ENCODE data around the gene ALG6.

Gene ALG6

GRCh38 chr1:63325279-63325985 is 42.0 kb upstream of the ALG6 start:
- no peak for DNase-seq (ENCODE audit: low read depth)
- no peak overlapping the region for H3K4me3 ChIP-seq (ENCODE audit: low read depth, low read length)
- TF ChIP-seq, protein P1, sequence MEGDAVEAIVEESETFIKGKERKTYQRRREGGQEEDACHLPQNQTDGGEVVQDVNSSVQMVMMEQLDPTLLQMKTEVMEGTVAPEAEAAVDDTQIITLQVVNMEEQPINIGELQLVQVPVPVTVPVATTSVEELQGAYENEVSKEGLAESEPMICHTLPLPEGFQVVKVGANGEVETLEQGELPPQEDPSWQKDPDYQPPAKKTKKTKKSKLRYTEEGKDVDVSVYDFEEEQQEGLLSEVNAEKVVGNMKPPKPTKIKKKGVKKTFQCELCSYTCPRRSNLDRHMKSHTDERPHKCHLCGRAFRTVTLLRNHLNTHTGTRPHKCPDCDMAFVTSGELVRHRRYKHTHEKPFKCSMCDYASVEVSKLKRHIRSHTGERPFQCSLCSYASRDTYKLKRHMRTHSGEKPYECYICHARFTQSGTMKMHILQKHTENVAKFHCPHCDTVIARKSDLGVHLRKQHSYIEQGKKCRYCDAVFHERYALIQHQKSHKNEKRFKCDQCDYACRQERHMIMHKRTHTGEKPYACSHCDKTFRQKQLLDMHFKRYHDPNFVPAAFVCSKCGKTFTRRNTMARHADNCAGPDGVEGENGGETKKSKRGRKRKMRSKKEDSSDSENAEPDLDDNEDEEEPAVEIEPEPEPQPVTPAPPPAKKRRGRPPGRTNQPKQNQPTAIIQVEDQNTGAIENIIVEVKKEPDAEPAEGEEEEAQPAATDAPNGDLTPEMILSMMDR (IDR thresholded peaks at IDR 0.05; ENCODE audit: low read depth, low read length, missing control alignments): no peak

- TF ChIP-seq, protein P1 (IDR thresholded peaks at IDR 0.05; ENCODE audit: low read depth, low read length, missing control alignments): no peak
- no peak for DNase-seq (ENCODE audit: low read depth)
- H3K4me3 ChIP-seq (ENCODE audit: low read depth, low read length): no peak overlapping the region
Measured at GRCh38 chr1:63326106-63326472, 41.3 kb upstream of the ALG6 start.

GRCh38 chr1:63326473-63327380 is 40.7 kb upstream of the ALG6 start:
- TF ChIP-seq, protein P1 (IDR thresholded peaks at IDR 0.05; ENCODE audit: low read depth, low read length, missing control alignments): no peak
- no peak overlapping the region for H3K4me3 ChIP-seq (ENCODE audit: low read depth, low read length)
- DNase-seq (ENCODE audit: low read depth): no peak

DNA sequence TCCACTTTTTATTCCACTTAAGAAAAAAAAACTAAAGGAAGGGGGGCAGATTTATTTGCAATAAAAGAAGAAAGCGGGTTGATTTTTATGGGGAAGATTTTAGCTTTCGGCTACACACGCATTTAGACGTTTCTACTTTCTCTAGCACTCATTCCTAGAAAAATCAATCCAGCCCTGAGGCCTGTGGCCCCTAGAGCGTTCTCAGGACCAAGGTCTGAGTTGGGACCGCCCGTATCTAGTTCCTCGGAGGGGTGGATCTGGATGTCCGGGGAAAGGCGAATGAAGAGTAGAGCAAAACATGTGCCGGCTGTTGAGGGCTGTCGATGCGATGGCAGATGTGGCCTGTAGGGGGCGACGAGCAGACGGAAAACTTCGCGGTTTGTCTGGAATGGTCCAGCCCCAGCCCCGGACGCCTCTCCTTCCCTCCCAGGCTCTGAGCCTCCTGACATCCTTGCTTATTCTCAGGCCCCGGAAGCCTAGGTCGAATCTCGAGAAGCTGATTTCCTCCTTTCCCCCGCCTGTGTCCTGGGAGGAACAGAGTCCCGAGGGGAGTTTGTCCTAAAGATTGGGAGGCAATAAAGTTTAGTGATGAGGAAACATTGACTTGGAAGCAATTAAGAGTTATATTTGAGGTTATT is 39.9 kb upstream of the ALG6 start:
- no peak for DNase-seq (ENCODE audit: low read depth)
- TF ChIP-seq, protein P1 (IDR thresholded peaks at IDR 0.05; ENCODE audit: low read depth, low read length, missing control alignments): peak; percentile 94
- no peak overlapping the region for H3K4me3 ChIP-seq (ENCODE audit: low read depth, low read length)

- no peak for DNase-seq (ENCODE audit: low read depth)
- H3K4me3 ChIP-seq (ENCODE audit: low read depth, low read length): no peak overlapping the region
- TF ChIP-seq, protein P1 (IDR thresholded peaks at IDR 0.05; ENCODE audit: low read depth, low read length, missing control alignments): no peak
Measured at GRCh38 chr1:63328122-63328521, 39.3 kb upstream of the ALG6 start.

- TF ChIP-seq, protein P1 (IDR thresholded peaks at IDR 0.05; ENCODE audit: low read depth, low read length, missing control alignments): no peak
- no peak for DNase-seq (ENCODE audit: low read depth)
- H3K4me3 ChIP-seq (ENCODE audit: low read depth, low read length): no peak overlapping the region
Measured at GRCh38 chr1:63328781-63329180, 38.6 kb upstream of the ALG6 start.
